ENCODE results near the gene PPDPF.

The PPDPF gene

GRCh38 chr20:63540417-63541186 lies 20.0 kb downstream of the PPDPF start:
- TF ChIP-seq POLR2AphosphoS5 (IDR thresholded peaks at IDR 0.05; ENCODE audit: low read depth) = no peak
- TF ChIP-seq CTCF (IDR thresholded peaks at IDR 0.05; ENCODE audit: insufficient read depth, low read length) = no peak
- no peak for TF ChIP-seq GABPA (IDR thresholded peaks at IDR 0.05; ENCODE audit: low read depth)
- no peak for TF ChIP-seq REST (IDR thresholded peaks at IDR 0.05; ENCODE audit: insufficient replicate concordance, low read depth)
- no peak for TF ChIP-seq SPI1 (IDR thresholded peaks at IDR 0.05; ENCODE audit: borderline replicate concordance, low read depth)
- H3K4me3 ChIP-seq (replicated peaks; ENCODE audit: insufficient read depth, low read length) = no peak overlapping the region
- DNase-seq (ENCODE audit: low read depth in 1 of 2, low spot score in 1 of 2) = no peak
- peaks cover 37% of the 10 kb centered on the region for H3K27me3 ChIP-seq (ENCODE audit: insufficient read depth, poor library complexity, severe bottlenecking)
- no peak overlapping the region for H3K27ac ChIP-seq (replicated peaks)

- Histone ChIP-seq H3K4me3 (replicated peaks; ENCODE audit: insufficient read depth, low read length) (no peak overlapping the region), H3K27ac (replicated peaks) (no peak overlapping the region), H3K27me3 (ENCODE audit: insufficient read depth, poor library complexity, severe bottlenecking) (peaks cover 37% of the 10 kb centered on the region)
- DNase-seq (ENCODE audit: low read depth in 1 of 2, low spot score in 1 of 2) = no peak
- no peak for TF ChIP-seq GABPA (IDR thresholded peaks at IDR 0.05; ENCODE audit: low read depth)
- TF ChIP-seq CTCF (IDR thresholded peaks at IDR 0.05; ENCODE audit: insufficient read depth, low read length) = no peak
- TF ChIP-seq REST (IDR thresholded peaks at IDR 0.05; ENCODE audit: insufficient replicate concordance, low read depth) = no peak
- TF ChIP-seq POLR2AphosphoS5 (IDR thresholded peaks at IDR 0.05; ENCODE audit: low read depth) = no peak
- TF ChIP-seq SPI1 (IDR thresholded peaks at IDR 0.05; ENCODE audit: borderline replicate concordance, low read depth) = no peak
Observed at GRCh38 chr20:63541371-63541770, 20.8 kb downstream of the PPDPF start.

- Histone ChIP-seq H3K27ac (replicated peaks) (no peak overlapping the region), H3K4me3 (replicated peaks; ENCODE audit: insufficient read depth, low read length) (no peak overlapping the region), H3K27me3 (ENCODE audit: insufficient read depth, poor library complexity, severe bottlenecking) (peaks cover 40% of the 10 kb centered on the region)
- TF ChIP-seq REST (IDR thresholded peaks at IDR 0.05; ENCODE audit: insufficient replicate concordance, low read depth) = no peak
- peak in 1 of 2 experiments; percentile 47 for DNase-seq (ENCODE audit: low read depth in 1 of 2, low spot score in 1 of 2)
Observed at GRCh38 chr20:63542031-63542559, 21.5 kb downstream of the PPDPF start.

Data from HL-60 (cell line).